Measurements from ENCODE around the gene PTPRE. TPM values are rescaled to one million over a fixed set of nuclear protein-coding genes. Genes with fewer than 3 reads are reported as not detected.

Gene PTPRE
- polyA plus RNA-seq, 1 of the 3 experiments (the other 2 are of a cell fraction): 11.8 TPM

GRCh38 chr10:128013626-128014025 lies 106.7 kb downstream of the PTPRE start:
- H4K20me1 ChIP-seq (ENCODE audit: insufficient read depth): no peaks in the 10 kb centered on the region
- H3F3A ChIP-seq (replicated peaks; ENCODE audit: insufficient read depth): no peaks in the 10 kb centered on the region
- no peaks in the 10 kb centered on the region for H3K79me2 ChIP-seq (ENCODE audit: insufficient read depth)
- DNase-seq: no peak
- no peak overlapping the region for H3K4me3 ChIP-seq (ENCODE audit: low read depth in 2 of 2, low read length in 1 of 2)
- no peaks in the 10 kb centered on the region for H3K36me3 ChIP-seq (replicated peaks in 1 of 2; ENCODE audit: control insufficient read depth in 1 of 2, insufficient read depth in 2 of 2, low read length in 1 of 2)
- H3K4me2 ChIP-seq: no peak overlapping the region
- H3K9me3 ChIP-seq: no peaks in the 10 kb centered on the region
- H3K9me2 ChIP-seq: no peaks in the 10 kb centered on the region
- no peak overlapping the region for H3K9ac ChIP-seq
- no peak overlapping the region for H2AFZ ChIP-seq (ENCODE audit: low read depth)
- ChIA-PET POLR2A (no interaction called here), CTCF (interaction anchor here (1.0 to 16.5 kb wide), 8 partner anchors 10 to 298 kb away, joined by 3 to 389 read pairs (median 30); partner anchors contain the start of gene PTPRE)
- no peak overlapping the region for H3K27ac ChIP-seq (ENCODE audit: low read depth in 2 of 2, low read length in 1 of 2)
- peaks cover 0 to 7% of the 10 kb centered on the region in 2 experiments; a peak in 1 of 4 replicates for H3K4me1 ChIP-seq (ENCODE audit: control insufficient read depth in 1 of 2, insufficient read depth in 2 of 2, low read depth in 1 of 2, low read length in 1 of 2)
- TF ChIP-seq YY1 (IDR thresholded peaks at IDR 0.05; ENCODE audit: low read depth) (no peak), IRF3 (IDR thresholded peaks at IDR 0.05; ENCODE audit: low read depth, low read length) (no peak)
- 83% methylated on average over 4 of the region's 4 CpGs for WGBS (ENCODE audit: low lambda C conversion rate)
- H3K27me3 ChIP-seq (ENCODE audit: insufficient read depth): no peaks in the 10 kb centered on the region

- DNase-seq: no peak
- H3K4me2 ChIP-seq: no peak overlapping the region
- no peaks in the 10 kb centered on the region for H4K20me1 ChIP-seq (ENCODE audit: insufficient read depth)
- CTCF ChIA-PET: interaction anchor here (1.0 to 16.5 kb wide), 6 partner anchors 11 to 114 kb away, joined by 3 to 389 read pairs (median 41); partner anchors contain the start of gene PTPRE
- no peak overlapping the region for H3K9ac ChIP-seq
- H3K36me3 ChIP-seq (replicated peaks in 1 of 2; ENCODE audit: control insufficient read depth in 1 of 2, insufficient read depth in 2 of 2, low read length in 1 of 2): no peaks in the 10 kb centered on the region
- H3K4me3 ChIP-seq (ENCODE audit: low read depth in 2 of 2, low read length in 1 of 2): no peak overlapping the region
- no peak overlapping the region for H2AFZ ChIP-seq (ENCODE audit: low read depth)
- peaks cover 0 to 7% of the 10 kb centered on the region in 2 experiments; a peak in 1 of 4 replicates for H3K4me1 ChIP-seq (ENCODE audit: control insufficient read depth in 1 of 2, insufficient read depth in 2 of 2, low read depth in 1 of 2, low read length in 1 of 2)
- 89% methylated on average over 7 of the region's 7 CpGs for WGBS (ENCODE audit: low lambda C conversion rate)
- no peaks in the 10 kb centered on the region for H3F3A ChIP-seq (replicated peaks; ENCODE audit: insufficient read depth)
- no peaks in the 10 kb centered on the region for H3K9me3 ChIP-seq
- no peak overlapping the region for H3K27ac ChIP-seq (ENCODE audit: low read depth in 2 of 2, low read length in 1 of 2)
- H3K79me2 ChIP-seq (ENCODE audit: insufficient read depth): no peaks in the 10 kb centered on the region
- H3K27me3 ChIP-seq (ENCODE audit: insufficient read depth): no peaks in the 10 kb centered on the region
- H3K9me2 ChIP-seq: no peaks in the 10 kb centered on the region
- POLR2A ChIA-PET: no interaction called here
- TF ChIP-seq CTCF (IDR thresholded peaks at IDR 0.05) (no peak), TEAD4 (IDR thresholded peaks at IDR 0.05; ENCODE audit: borderline replicate concordance, insufficient read depth) (no peak), FOSL2 (IDR thresholded peaks at IDR 0.05; ENCODE audit: borderline replicate concordance, low read depth) (no peak), GATA2 (CRISPR knock-in tag; IDR thresholded peaks at IDR 0.05) (no peak), MXI1 (IDR thresholded peaks at IDR 0.05; ENCODE audit: low read depth, low read length) (no peak), PBX3 (IDR thresholded peaks at IDR 0.05) (no peak), NFIC (IDR thresholded peaks at IDR 0.05; ENCODE audit: borderline replicate concordance) (no peak), EZH2phosphoT487 (IDR thresholded peaks at IDR 0.05; ENCODE audit: borderline replicate concordance, low read depth) (no peak), CHD2 (IDR thresholded peaks at IDR 0.05; ENCODE audit: low read length, partially characterized antibody) (no peak), SMC3 (IDR thresholded peaks at IDR 0.05; ENCODE audit: low read depth, low read length) (no peak), USF2 (IDR thresholded peaks at IDR 0.05; ENCODE audit: borderline replicate concordance, low read depth, low read length) (no peak), REST (IDR thresholded peaks at IDR 0.05; ENCODE audit: low read depth, low read length) (no peak), GABPA (IDR thresholded peaks at IDR 0.05; ENCODE audit: low read depth) (no peak), FOXJ3 (CRISPR knock-in tag; IDR thresholded peaks at IDR 0.05) (no peak), TCF12 (IDR thresholded peaks at IDR 0.05) (no peak), IRF3 (IDR thresholded peaks at IDR 0.05; ENCODE audit: low read depth, low read length) (no peak)
Measured at GRCh38 chr10:128014236-128014635, 107.3 kb downstream of the PTPRE start.
